Fibroblast of lung (primary cell): ENCODE data around the gene CORO7. TPM values are rescaled to one million over a fixed set of nuclear protein-coding genes. Genes with fewer than 3 reads are reported as not detected.

Source experiments
- DNase-seq, 2 donors: peaks; one replicate each; pipeline versions ENCODE4 v3.0.0 to v3.0.0-alpha.2; 2010; ENCODE audit warnings: low read depth in 2 of 2
- H2AFZ ChIP-seq: 2 replicates; pipeline ENCODE4 v1.5.1; 2012; ENCODE audit warnings: low read length, control low read depth, inconsistent platforms
- H3K27ac ChIP-seq: 2 replicates; pipeline ENCODE4 v1.5.1; 2011; ENCODE audit warnings: low read length, control low read depth; ENCODE audit not compliant: insufficient read depth
- H3K27me3 ChIP-seq: 2 replicates; pipeline ENCODE4 v1.5.1; 2011; ENCODE audit warnings: mild to moderate bottlenecking, low read length; ENCODE audit not compliant: control insufficient read depth, insufficient read depth
- H3K36me3 ChIP-seq: 2 replicates; pipeline ENCODE4 v1.5.1; 2011; ENCODE audit warnings: low read length; ENCODE audit not compliant: control insufficient read depth, insufficient read depth
- H3K4me1 ChIP-seq: 2 replicates; pipeline ENCODE4 v1.5.1; 2011; ENCODE audit warnings: low read length; ENCODE audit not compliant: control insufficient read depth, insufficient read depth; ENCODE audit errors: extremely low read depth
- H3K4me2 ChIP-seq: 2 replicates; pipeline ENCODE4 v1.5.1; 2011; ENCODE audit warnings: low read length, control low read depth; ENCODE audit not compliant: insufficient read depth; ENCODE audit errors: extremely low read depth
- H3K4me3 ChIP-seq, 4 experiments: fragments of 200-600 bp in 1 of 4; sonication (generic) in 1 of 4; replicated peaks in 1 of 4; 2 replicates each; pipeline ENCODE4 v1.5.1; 2011 to 2016; ENCODE audit warnings: low read length in 4 of 4, low read depth in 3 of 4, mild to moderate bottlenecking in 3 of 4, control low read depth in 2 of 4, inconsistent platforms in 1 of 4, mixed read lengths in 1 of 4; ENCODE audit not compliant: insufficient read depth in 1 of 4; ENCODE audit errors: control extremely low read depth in 1 of 4
- H3K79me2 ChIP-seq: 2 replicates; pipeline ENCODE4 v1.5.1; 2012; ENCODE audit warnings: mild to moderate bottlenecking, low read length, inconsistent platforms; ENCODE audit not compliant: control insufficient read depth, insufficient read depth
- H3K9ac ChIP-seq: 2 replicates; pipeline ENCODE4 v1.5.1; 2011; ENCODE audit warnings: mild to moderate bottlenecking, low read length, control low read depth; ENCODE audit not compliant: insufficient read depth
- H3K9me3 ChIP-seq: 2 replicates; pipeline ENCODE4 v1.5.1; 2012; ENCODE audit warnings: low read depth, low read length; ENCODE audit not compliant: control insufficient read depth, insufficient read depth
- H4K20me1 ChIP-seq: 2 replicates; pipeline ENCODE4 v1.5.1; 2011; ENCODE audit warnings: low read length; ENCODE audit not compliant: control insufficient read depth, insufficient read depth; ENCODE audit errors: extremely low read depth
- CTCF ChIP-seq, 2 donors: IDR thresholded peaks in 1 of 2; conservative IDR thresholded peaks in 1 of 2; 1 replicate in 1 of 2; 2 replicates in 1 of 2; pipeline ENCODE4 v1.5.1; 2011 to 2012; ENCODE audit warnings: low read length in 2 of 2, control low read depth in 1 of 2, inconsistent platforms in 1 of 2, low read depth in 1 of 2, mild to moderate bottlenecking in 1 of 2
- EZH2 ChIP-seq: IDR thresholded peaks from 2 replicates; pipeline ENCODE4 v1.5.1; 2012; ENCODE audit warnings: low read length, control low read depth, mild to moderate bottlenecking; ENCODE audit errors: missing control alignments
- polyA plus RNA-seq, 2 donors: library from polyadenylated mRNA; depleted of rRNA in 1 of 2; stranded (reverse) in 1 of 2; unstranded in 1 of 2; fragments of >200 nt; gene quantifications; 2 replicates each; pipeline ENCODE4 v1.2.1, GENCODE V29; 2011 to 2012; ENCODE audit warnings: missing spikeins in 1 of 2
- total RNA-seq: library from RNA; depleted of rRNA; stranded (reverse); fragments of >200 nt; gene quantifications from 2 replicates; pipeline ENCODE4 v1.2.1, GENCODE V29; 2014

The CORO7 gene
- total and polyA plus RNA-seq, 2 donors (not counting 1 experiment from before 2014, with no cell fraction given), result 6.1 to 11.1 TPM

- Histone ChIP-seq H3K79me2 (peaks cover 93% of the 10 kb centered on the region), H3K4me1 (peaks cover 38% of the 10 kb centered on the region), H3K9me3 (no peaks in the 10 kb centered on the region), H3K27me3 (no peaks in the 10 kb centered on the region), H3K4me3 (no peak overlapping the region), H3K9ac (no peak overlapping the region), H3K36me3 (peaks cover 4% of the 10 kb centered on the region), H4K20me1 (no peaks in the 10 kb centered on the region), H3K27ac (no peak overlapping the region), H2AFZ (no peak overlapping the region), H3K4me2 (no peak overlapping the region)
- DNase-seq, result no peak
- no peak for TF ChIP-seq EZH2
- TF ChIP-seq CTCF (conservative IDR thresholded peaks at IDR 0.05 in 1 of 2, IDR thresholded peaks at IDR 0.05 in 1 of 2; ENCODE audit: low read depth in 1 of 2, low read length in 2 of 2), result no peak
Observed at GRCh38 chr16:4322121-4323052, 94.0 kb downstream of the CORO7 start.

GRCh38 chr16:4321286-4322120 is 94.9 kb downstream of the CORO7 start:
- Histone ChIP-seq H3K4me2 (no peak overlapping the region), H4K20me1 (no peaks in the 10 kb centered on the region), H3K4me1 (peaks cover 36% of the 10 kb centered on the region), H3K79me2 (peaks cover 95% of the 10 kb centered on the region), H2AFZ (no peak overlapping the region), H3K36me3 (peaks cover 4% of the 10 kb centered on the region), H3K27me3 (no peaks in the 10 kb centered on the region), H3K9ac (no peak overlapping the region), H3K9me3 (no peaks in the 10 kb centered on the region), H3K4me3 (no peak overlapping the region), H3K27ac (no peak overlapping the region)
- DNase-seq, result no peak
- TF ChIP-seq EZH2, result no peak
- TF ChIP-seq CTCF (conservative IDR thresholded peaks at IDR 0.05 in 1 of 2, IDR thresholded peaks at IDR 0.05 in 1 of 2; ENCODE audit: low read depth in 1 of 2, low read length in 2 of 2), result no peak

- H3K9ac ChIP-seq, result no peak overlapping the region
- H3K4me3 ChIP-seq, result peak overlapping the region in 1 of 4 experiments; percentile 25
- H3K79me2 ChIP-seq, result peaks cover 93% of the 10 kb centered on the region
- H3K4me2 ChIP-seq, result no peak overlapping the region
- DNase-seq, result no peak
- no peaks in the 10 kb centered on the region for H3K27me3 ChIP-seq
- no peak overlapping the region for H2AFZ ChIP-seq
- H3K9me3 ChIP-seq, result no peaks in the 10 kb centered on the region
- no peaks in the 10 kb centered on the region for H4K20me1 ChIP-seq
- no peak for TF ChIP-seq CTCF (conservative IDR thresholded peaks at IDR 0.05 in 1 of 2, IDR thresholded peaks at IDR 0.05 in 1 of 2; ENCODE audit: low read depth in 1 of 2, low read length in 2 of 2)
- TF ChIP-seq EZH2, result no peak
- H3K27ac ChIP-seq, result no peak overlapping the region
- peaks cover 36% of the 10 kb centered on the region for H3K4me1 ChIP-seq
- peaks cover 4% of the 10 kb centered on the region for H3K36me3 ChIP-seq
Observed at GRCh38 chr16:4320571-4321137, 95.7 kb downstream of the CORO7 start.
